Testis (tissue), 3 donors: Measurements from ENCODE around the gene MEP1B. TPM values are rescaled to one million over a fixed set of nuclear protein-coding genes. Genes with fewer than 3 reads are reported as not detected.

ENCODE experiments used
- DNase-seq: peaks from one replicate; pipeline ENCODE4 v3.0.0-alpha.2; 2019
- H3K27ac ChIP-seq, 2 donors: fragments of 200-600 bp; sonication (generic); one replicate each; pipeline ENCODE4 v1.5.1; 2019
- H3K27me3 ChIP-seq: fragments of 200-600 bp; sonication (generic); one replicate; pipeline ENCODE4 v1.5.1; 2019
- H3K36me3 ChIP-seq: fragments of 200-600 bp; sonication (generic); one replicate; pipeline ENCODE4 v1.5.1; 2017; ENCODE audit warnings: low read depth; ENCODE audit errors: missing control alignments
- H3K4me1 ChIP-seq: fragments of 200-600 bp; sonication (generic); one replicate; pipeline ENCODE4 v1.5.1; 2019
- H3K4me3 ChIP-seq, 2 donors: fragments of 200-600 bp; sonication (generic); one replicate each; pipeline ENCODE4 v1.5.1; 2017 to 2019
- H3K9me3 ChIP-seq: fragments of 200-600 bp; sonication (generic); one replicate; pipeline ENCODE4 v1.5.1; 2017
- CTCF ChIP-seq, 3 experiments: fragments of 450-650 bp in 2 of 3; fragments of 200-600 bp in 1 of 3; sonication (generic) in 1 of 3; IDR thresholded peaks; one replicate each; pipeline ENCODE4 v1.5.1; 2016 to 2019; ENCODE audit warnings: antibody characterized with exemption in 3 of 3, mild to moderate bottlenecking in 2 of 3, moderate library complexity in 1 of 3
- POLR2A ChIP-seq: fragments of 450-650 bp; IDR thresholded peaks from one replicate; pipeline ENCODE4 v1.6.1; 2017; ENCODE audit warnings: antibody characterized with exemption, mild to moderate bottlenecking, moderate library complexity
- WGBS, 2 donors: methylation state at CpG; one replicate each; pipeline ENCODE4 v1.1.5; 2018; 5-methylcytosine and 5-hydroxymethylcytosine counted together
- intact Hi-C: fragments of 100-400 bp; cut with DNase I; formaldehyde crosslinking; loops from one replicate; pipeline ENCODE4 v1.15.1; 2023; ENCODE audit warnings: low total_unique reads
- polyA plus RNA-seq: library from polyadenylated mRNA; stranded (reverse); fragments of 350-450 nt; fragmentation: Illumina TruSeq; extraction: RNeasy Lipid Tissue Mini Kit (QIAGEN cat#74804); gene quantifications from one replicate; pipeline ENCODE4 v1.2.3, GENCODE V29; 2014; ENCODE audit warnings: low read depth, low replicate concordance; ENCODE audit not compliant: insufficient read depth
- small RNA-seq, 2 donors: library from RNA; depleted of rRNA; stranded (forward); fragments of <200 nt; gene quantifications; one replicate each; pipeline ENCODE3, GENCODE V24; 2016
- total RNA-seq, 2 donors: library from RNA; depleted of rRNA; stranded (reverse); fragments of >200 nt; gene quantifications; one replicate each; pipeline ENCODE4 v1.2.3, GENCODE V29; 2016

Gene MEP1B
- total and polyA plus RNA-seq, 3 donors from 2014 or later, result 0.19 to 0.78 (median 0.39) TPM

- no peak for DNase-seq
- Histone ChIP-seq H3K4me3 (no peak overlapping the region), H3K4me1 (no peaks in the 10 kb centered on the region), H3K36me3 (no peaks in the 10 kb centered on the region), H3K9me3 (no peaks in the 10 kb centered on the region), H3K27ac (no peak overlapping the region), H3K27me3 (no peaks in the 10 kb centered on the region)
- TF ChIP-seq CTCF (IDR thresholded peaks at IDR 0.05), result no peak
- intact Hi-C loops, result no loop called here
- WGBS, 2 donors, result 91 to 95% methylated on average over 5 of the region's 5 CpGs
Measured at GRCh38 chr18:32261003-32261402, 71.2 kb downstream of the MEP1B start.

- H3K27me3 ChIP-seq, result no peaks in the 10 kb centered on the region
- H3K27ac ChIP-seq, result no peak overlapping the region
- TF ChIP-seq CTCF (IDR thresholded peaks at IDR 0.05) (no peak), POLR2A (no peak)
- H3K36me3 ChIP-seq, result no peaks in the 10 kb centered on the region
- intact Hi-C loops, result no loop called here
- H3K9me3 ChIP-seq, result no peaks in the 10 kb centered on the region
- no peak overlapping the region for H3K4me3 ChIP-seq
- WGBS, 2 donors, result 86 to 89% methylated on average over 1 of the region's 1 CpG
- no peak for DNase-seq
- no peaks in the 10 kb centered on the region for H3K4me1 ChIP-seq
Measured at GRCh38 chr18:32262092-32262491, 72.3 kb downstream of the MEP1B start.

- Histone ChIP-seq H3K4me3 (no peak overlapping the region), H3K27me3 (no peaks in the 10 kb centered on the region), H3K9me3 (no peaks in the 10 kb centered on the region), H3K27ac (no peak overlapping the region), H3K36me3 (no peaks in the 10 kb centered on the region), H3K4me1 (no peaks in the 10 kb centered on the region)
- 85 to 87% methylated on average over 2 of the region's 2 CpGs for WGBS, 2 donors
- no peak for TF ChIP-seq POLR2A
- TF ChIP-seq CTCF (IDR thresholded peaks at IDR 0.05), result no peak
- DNase-seq, result no peak
- intact Hi-C loops, result no loop called here
Measured at GRCh38 chr18:32264401-32264800, 74.6 kb downstream of the MEP1B start.

GRCh38 chr18:32267463-32267862 is 77.6 kb downstream of the MEP1B start:
- H3K36me3 ChIP-seq, result no peaks in the 10 kb centered on the region
- intact Hi-C loops, result no loop called here
- no peak for DNase-seq
- no peak for TF ChIP-seq CTCF (IDR thresholded peaks at IDR 0.05)
- TF ChIP-seq POLR2A, result no peak
- no peaks in the 10 kb centered on the region for H3K27me3 ChIP-seq
- no peak overlapping the region for H3K27ac ChIP-seq
- no peaks in the 10 kb centered on the region for H3K9me3 ChIP-seq
- no peak overlapping the region for H3K4me3 ChIP-seq
- WGBS, 2 donors, result 95 to 96% methylated on average over 4 of the region's 4 CpGs
- H3K4me1 ChIP-seq, result no peaks in the 10 kb centered on the region

Small RNA genes lying within 50 kb of the gene (small RNA-seq; reads per million reads assigned to genes)
- 0 reads per million in 2 donors for gene RF00019
- 0.09 to 0.46 reads per million in 2 donors for gene RNA5SP453

Other genes starting within 250 kb of the MEP1B start
- 10 to 100 TPM; 59.0 to 85.0 TPM for gene TRAPPC8, start 246.9 kb upstream of the MEP1B start, total RNA-seq
- gene TRAPPC8, start 246.9 kb upstream of the MEP1B start, polyA plus RNA-seq, result 80.0 TPM
- 1 to 10 TPM; 1.9 to 2.0 TPM for gene RNF125, start 171.2 kb upstream of the MEP1B start, total RNA-seq
- gene RNF125, start 171.2 kb upstream of the MEP1B start, polyA plus RNA-seq, result 9.1 TPM
- gene RNF138, start 98.2 kb upstream of the MEP1B start, total RNA-seq, result 100 to 1,000 TPM; 121 to 190 TPM
- 295 TPM for gene RNF138, start 98.2 kb upstream of the MEP1B start, polyA plus RNA-seq